Vagina (tissue), 2 donors: ENCODE results near the gene ZNF605.

Source experiments
- CTCF ChIP-seq, 3 experiments: fragments of 450-650 bp in 2 of 3; fragments of 200-600 bp in 1 of 3; sonication (generic) in 1 of 3; IDR thresholded peaks; one replicate each; pipeline ENCODE4 v1.5.1; 2017 to 2019; ENCODE audit warnings: antibody characterized with exemption in 3 of 3, mild to moderate bottlenecking in 2 of 3, moderate library complexity in 2 of 3
- POLR2A ChIP-seq, 2 donors: fragments of 450-650 bp; IDR thresholded peaks; one replicate each; pipeline ENCODE4 v1.6.1; 2017; ENCODE audit warnings: antibody characterized with exemption in 2 of 2, mild to moderate bottlenecking in 2 of 2, moderate library complexity in 2 of 2

GRCh38 chr12:132942611-132943010 lies 13.5 kb downstream of the ZNF605 start:
- TF ChIP-seq POLR2A (IDR thresholded peaks at IDR 0.05), result no peak
- no peak for TF ChIP-seq CTCF (IDR thresholded peaks at IDR 0.05)
